ENCODE measurements around the gene PXK.
"Not testable (repeated sequence)": the region's sequence is repeated elsewhere in the genome, so short reads cannot be mapped to it uniquely, and the experiment has no call there.

DNA sequence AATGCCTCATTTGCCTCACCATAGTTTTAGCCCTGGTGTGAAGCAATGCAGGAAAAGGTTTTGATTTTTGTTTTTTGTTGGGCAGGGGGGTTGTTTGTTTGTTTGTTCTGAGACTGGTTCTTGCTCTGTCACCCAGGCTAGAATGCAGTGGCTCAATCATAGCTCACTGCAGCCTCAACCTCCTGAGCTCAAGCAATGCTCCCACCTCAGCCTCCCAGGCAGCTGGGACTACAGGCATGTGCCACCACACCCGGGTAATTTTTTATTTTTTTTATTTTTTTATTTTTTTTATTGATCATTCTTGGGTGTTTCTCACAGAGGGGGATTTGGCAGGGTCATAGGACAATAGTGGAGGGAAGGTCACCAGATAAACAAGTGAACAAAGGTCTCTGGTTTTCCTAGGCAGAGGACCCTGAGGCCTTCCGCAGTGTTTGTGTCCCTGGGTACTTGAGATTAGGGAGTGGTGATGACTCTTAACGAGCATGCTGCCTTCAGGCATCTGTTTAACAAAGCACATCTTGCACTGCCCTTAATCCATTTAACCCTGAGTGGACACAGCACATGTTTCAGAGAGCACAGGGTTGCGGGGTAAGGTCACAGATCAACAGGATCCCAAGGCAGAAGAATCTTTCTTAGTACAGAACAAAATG, 43.6 kb upstream of the PXK start:
- not testable (repeated sequence) for TF ChIP-seq POLR2AphosphoS5 (IDR thresholded peaks at IDR 0.05; ENCODE audit: borderline replicate concordance, low read depth, low read length); EZH2 (IDR thresholded peaks at IDR 0.05); FOXP2 (optimal IDR thresholded peaks at IDR 0.05; ENCODE audit: control extremely low read depth, extremely low read length, insufficient read depth)

Measured in SK-N-MC (cell line).